Endothelial cell of umbilical vein (primary cell): ENCODE data around the gene PIKFYVE. TPM values are rescaled to one million over a fixed set of nuclear protein-coding genes. Genes with fewer than 3 reads are reported as not detected.

ENCODE experiments used
- BruUV-seq: library from RNA; stranded (reverse); fragments of 400-500 nt; replicated peaks from 2 replicates; lab custom pipeline; 2021; lab: Mats Ljungman, UMichigan
- CTCF ChIA-PET: fragments of 300-600, 350-600 bp; sonication (Branson Sonifier 250); formaldehyde crosslinking; loops from one replicate; lab custom pipeline; 2021; ENCODE audit warnings: antibody characterized with exemption, inconsistent platforms; lab: Charles Lee
- POLR2A ChIA-PET: fragments of 300-600, 350-600 bp; sonication (Branson Sonifier 250); formaldehyde crosslinking; loops from one replicate; lab custom pipeline; 2021; ENCODE audit warnings: antibody characterized with exemption, inconsistent platforms; lab: Charles Lee
- DNase-seq: peaks from one replicate; pipeline ENCODE4 v3.0.0-alpha.2; 2011; ENCODE audit warnings: low read depth, low spot score
- FAIRE-seq: peaks from 2 replicates; lab custom pipeline; 2011; peaks lifted over from hg19 to GRCh38; lab: Jason Lieb, UNC
- H2AFZ ChIP-seq: 2 replicates; pipeline ENCODE4 v1.6.0; 2012; ENCODE audit warnings: low read depth, low read length, control low read depth, inconsistent platforms
- H3K27ac ChIP-seq: 2 replicates; pipeline ENCODE4 v1.5.1; 2011; ENCODE audit warnings: low read depth, mild to moderate bottlenecking, control low read depth, low read length, moderate library complexity; ENCODE audit not compliant: insufficient read depth
- H3K27me3 ChIP-seq, 2 experiments: 2 replicates each; pipeline versions ENCODE4 v1.6.0 to v1.6.1; 2011; ENCODE audit warnings: low read length in 2 of 2, mixed read lengths in 1 of 2; ENCODE audit not compliant: control insufficient read depth in 2 of 2, insufficient read depth in 2 of 2
- H3K36me3 ChIP-seq, 2 experiments: 2 replicates in 1 of 2; 3 replicates in 1 of 2; pipeline ENCODE4 v1.5.1; 2011; ENCODE audit warnings: low read length in 2 of 2, mild to moderate bottlenecking in 1 of 2, moderate library complexity in 1 of 2; ENCODE audit not compliant: control insufficient read depth in 2 of 2, insufficient read depth in 2 of 2; ENCODE audit errors: extremely low read depth in 1 of 2
- H3K4me1 ChIP-seq: 3 replicates; pipeline ENCODE4 v1.5.1; 2011; ENCODE audit warnings: mild to moderate bottlenecking, low read length; ENCODE audit not compliant: control insufficient read depth, insufficient read depth; ENCODE audit errors: extremely low read depth
- H3K4me2 ChIP-seq: 2 replicates; pipeline ENCODE4 v1.6.1; 2011; ENCODE audit warnings: low read length, control low read depth, mixed read lengths; ENCODE audit not compliant: insufficient read depth
- H3K4me3 ChIP-seq, 3 experiments: fragments of 200-600 bp in 1 of 3; sonication (generic), shearing (Covaris generic) in 1 of 3; replicated peaks in 1 of 3; 2 replicates each; pipeline ENCODE4 v1.5.1; 2011 to 2016; ENCODE audit warnings: control low read depth in 3 of 3, low read length in 3 of 3, mild to moderate bottlenecking in 2 of 3, inconsistent platforms in 1 of 3, low read depth in 1 of 3, moderate library complexity in 1 of 3; ENCODE audit not compliant: insufficient read depth in 1 of 3
- H3K79me2 ChIP-seq: 2 replicates; pipeline ENCODE4 v1.6.0; 2012; ENCODE audit warnings: low read length, inconsistent platforms; ENCODE audit not compliant: control insufficient read depth, insufficient read depth
- H3K9ac ChIP-seq: replicated peaks from 2 replicates; pipeline ENCODE3; 2011; ENCODE audit warnings: low read length, control low read depth; ENCODE audit not compliant: insufficient read depth; ENCODE audit errors: extremely low read depth
- H3K9me1 ChIP-seq: replicated peaks from 3 replicates; pipeline ENCODE4 v1.6.0; 2011; ENCODE audit warnings: mild to moderate bottlenecking, low read length; ENCODE audit not compliant: control insufficient read depth, insufficient read depth; ENCODE audit errors: extremely low read depth
- H3K9me3 ChIP-seq: replicated peaks from 2 replicates; pipeline ENCODE4 v1.5.1; 2012; ENCODE audit warnings: low read length, inconsistent platforms; ENCODE audit not compliant: control insufficient read depth, insufficient read depth
- H4K20me1 ChIP-seq: replicated peaks from 2 replicates; pipeline ENCODE3; 2011; ENCODE audit warnings: mild to moderate bottlenecking, low read length; ENCODE audit not compliant: control insufficient read depth, insufficient read depth; ENCODE audit errors: extremely low read depth
- EZH2 ChIP-seq: IDR thresholded peaks from 2 replicates; pipeline ENCODE4 v1.6.1; 2012; ENCODE audit warnings: borderline replicate concordance, low read depth, mild to moderate bottlenecking, moderate library complexity, low read length, inconsistent platforms; ENCODE audit not compliant: severe bottlenecking
- FOS ChIP-seq: IDR thresholded peaks from 2 replicates; pipeline ENCODE4 v1.6.1; 2011; ENCODE audit warnings: mild to moderate bottlenecking, low read length, moderate library complexity, borderline replicate concordance; ENCODE audit not compliant: insufficient read depth
- MYC ChIP-seq: IDR thresholded peaks from one replicate; pipeline ENCODE4 v1.6.1; 2011; ENCODE audit warnings: mild to moderate bottlenecking, low read depth, low read length
- dilution Hi-C: fragments of 300-500 bp; cut with MboI; formaldehyde crosslinking; loops from one replicate; pipeline ENCODE4 v1.15.0; 2019; ENCODE audit warnings: low sequenced_read_pairs; ENCODE audit not compliant: extremely low pct_ligation_motif_present
- intact Hi-C: fragments of 100-400 bp; cut with micrococcal nuclease; formaldehyde crosslinking; loops from one replicate; pipeline ENCODE4 v1.10.0; 2022
- polyA plus RNA-seq, 4 experiments: library from polyadenylated mRNA; depleted of rRNA in 3 of 4; stranded (reverse) in 3 of 4; unstranded in 1 of 4; fragments of >200 nt; gene quantifications; 2 replicates each; pipeline versions ENCODE4 v1.2.1 to v1.2.3, GENCODE V29; 2011 to 2012; ENCODE audit warnings: missing spikeins in 1 of 4
- total RNA-seq: library from RNA; stranded (reverse); gene quantifications from 2 replicates; pipeline ENCODE4 v1.2.3, GENCODE V29; 2021
- TF ChIP-seq, protein P1 (sequence below), 2 donors: IDR thresholded peaks; 1 replicate in 1 of 2; 2 replicates in 1 of 2; pipeline ENCODE4 v1.5.1; 2011; ENCODE audit warnings: low read length in 2 of 2, mild to moderate bottlenecking in 2 of 2, moderate library complexity in 2 of 2, control low read depth in 1 of 2, inconsistent platforms in 1 of 2, low read depth in 1 of 2; ENCODE audit not compliant: insufficient read depth in 1 of 2; ENCODE audit errors: extremely low read depth in 1 of 2

The PIKFYVE gene
- total and polyA plus RNA-seq, 2 donors (not counting 3 experiments of a cell fraction or from before 2014, with no cell fraction given), result 9.0 to 28.2 TPM

DNA sequence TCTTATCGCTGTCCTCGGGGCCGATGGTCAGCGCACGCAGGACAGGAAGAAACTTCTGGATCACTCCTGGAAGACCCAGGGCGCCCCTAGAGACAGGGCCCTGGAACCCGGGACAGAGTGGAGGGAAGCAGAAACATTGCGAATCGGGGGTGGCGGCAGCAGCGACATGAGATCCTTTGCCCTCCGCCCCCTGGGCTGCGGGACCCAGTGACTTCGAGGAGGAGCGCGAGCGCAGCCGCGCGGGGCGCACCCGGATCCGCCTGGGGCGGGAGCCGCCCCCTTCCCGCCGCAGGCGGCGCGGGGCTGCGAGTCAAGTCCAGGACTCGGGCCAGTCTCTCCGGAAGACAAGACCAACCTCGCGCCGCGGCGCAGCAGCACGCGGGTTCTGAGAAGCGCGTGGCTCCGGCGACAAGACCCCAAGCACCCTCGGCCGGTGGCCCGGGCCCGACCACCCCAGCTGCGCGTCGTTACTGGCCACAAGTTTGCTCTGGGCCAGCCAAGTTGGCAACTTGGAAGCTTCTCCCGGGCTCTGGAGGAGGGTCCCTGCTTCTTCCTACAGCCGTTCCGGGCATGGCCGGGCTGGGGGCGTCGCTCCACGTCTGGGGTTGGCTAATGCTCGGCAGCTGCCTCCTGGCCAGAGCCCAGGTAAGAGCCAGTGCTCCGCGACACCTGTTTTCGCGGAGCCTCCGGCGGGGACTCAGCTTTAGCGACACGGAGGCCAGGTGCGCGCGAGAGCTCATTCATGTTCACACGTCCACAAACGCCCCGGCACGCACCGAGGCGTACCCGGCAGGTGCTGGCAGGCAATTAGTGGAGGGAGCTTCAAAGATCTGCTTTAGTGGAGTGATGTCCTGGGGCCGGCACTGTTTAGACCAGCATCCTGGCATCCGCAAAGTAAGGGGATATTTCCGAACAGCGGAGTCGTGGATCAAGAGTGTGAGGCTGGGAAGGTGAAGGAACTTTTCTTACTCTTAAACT lies 140.7 kb downstream of the PIKFYVE start, which contains the start of gene PTH2R:
Gene PTH2R, plus strand, starts transcription at position 319 of the 978 bp plus-strand sequence. Its CDS starts 252 bp downstream, at position 571.
- no peak within 1 kb of the TSS for H3K4me3 ChIP-seq
- peak within 1 kb of the TSS; percentile 41 for H2AFZ ChIP-seq
- ChIA-PET POLR2A (no interaction called here), CTCF (interaction anchor here (0.7 to 2.2 kb wide), 8 partner anchors 12 to 1993 kb away, joined by 3 to 16 read pairs (median 6); partner anchors contain the start of gene MAP2)
- no peak within 1 kb of the TSS for H3K27ac ChIP-seq
- peak within 1 kb of the TSS; percentile 17 for H3K4me2 ChIP-seq
- FAIRE-seq (no peak), DNase-seq (no peak)
- no peaks in the 10 kb centered on the region for H4K20me1 ChIP-seq
- H3K4me1 ChIP-seq, result no peaks in the 10 kb centered on the region
- TF ChIP-seq FOS (no peak), EZH2 (peak; percentile 80), MYC (no peak)
- TF ChIP-seq, protein P1, sequence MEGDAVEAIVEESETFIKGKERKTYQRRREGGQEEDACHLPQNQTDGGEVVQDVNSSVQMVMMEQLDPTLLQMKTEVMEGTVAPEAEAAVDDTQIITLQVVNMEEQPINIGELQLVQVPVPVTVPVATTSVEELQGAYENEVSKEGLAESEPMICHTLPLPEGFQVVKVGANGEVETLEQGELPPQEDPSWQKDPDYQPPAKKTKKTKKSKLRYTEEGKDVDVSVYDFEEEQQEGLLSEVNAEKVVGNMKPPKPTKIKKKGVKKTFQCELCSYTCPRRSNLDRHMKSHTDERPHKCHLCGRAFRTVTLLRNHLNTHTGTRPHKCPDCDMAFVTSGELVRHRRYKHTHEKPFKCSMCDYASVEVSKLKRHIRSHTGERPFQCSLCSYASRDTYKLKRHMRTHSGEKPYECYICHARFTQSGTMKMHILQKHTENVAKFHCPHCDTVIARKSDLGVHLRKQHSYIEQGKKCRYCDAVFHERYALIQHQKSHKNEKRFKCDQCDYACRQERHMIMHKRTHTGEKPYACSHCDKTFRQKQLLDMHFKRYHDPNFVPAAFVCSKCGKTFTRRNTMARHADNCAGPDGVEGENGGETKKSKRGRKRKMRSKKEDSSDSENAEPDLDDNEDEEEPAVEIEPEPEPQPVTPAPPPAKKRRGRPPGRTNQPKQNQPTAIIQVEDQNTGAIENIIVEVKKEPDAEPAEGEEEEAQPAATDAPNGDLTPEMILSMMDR (IDR thresholded peaks at IDR 0.05; ENCODE audit: extremely low read depth in 1 of 2, insufficient read depth in 1 of 2, low read depth in 1 of 2, low read length in 2 of 2), result no peak
- H3K36me3 ChIP-seq, result no peaks in the 10 kb centered on the region
- no peaks in the 10 kb centered on the region for H3K79me2 ChIP-seq
- BruUV-seq, result no TSS peak
- intact Hi-C loops, result no loop called here
- H3K9me1 ChIP-seq, result no peaks in the 10 kb centered on the region
- no peak within 1 kb of the TSS for H3K9ac ChIP-seq
- no peaks in the 10 kb centered on the region for H3K9me3 ChIP-seq
- H3K27me3 ChIP-seq, result peaks cover 32 to 43% of the 10 kb centered on the region in 2 experiments
- dilution Hi-C loops, result no loop called here
